ENCODE data around the gene NAPA.

Gene NAPA

DNA sequence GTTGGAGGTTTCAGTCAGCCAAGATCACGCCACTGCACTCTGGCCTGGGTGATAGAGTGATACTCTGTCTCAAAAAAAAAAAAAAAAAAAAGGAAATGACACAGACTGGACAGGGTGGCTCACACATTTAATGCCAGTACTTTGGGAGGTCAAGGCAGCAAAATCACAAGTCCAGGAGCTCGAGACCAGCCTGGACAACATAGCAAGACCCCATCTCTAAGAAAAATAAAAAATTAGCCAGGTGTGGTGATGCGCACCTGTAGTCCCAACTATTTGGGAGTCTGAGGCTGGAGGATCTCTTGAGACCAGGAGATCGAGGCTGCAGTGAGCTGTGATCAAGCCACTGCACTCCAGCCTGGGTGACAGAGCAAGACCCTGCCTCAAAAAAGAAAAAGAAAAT is 22.6 kb upstream of the NAPA start:
- Histone ChIP-seq H3K4me3 (no peak overlapping the region), H3K9me3 (ENCODE audit: low read depth, low read length) (no peaks in the 10 kb centered on the region), H3K36me3 (ENCODE audit: insufficient read depth, low read length) (no peaks in the 10 kb centered on the region), H3K9ac (ENCODE audit: insufficient read length) (no peak overlapping the region), H3K27ac (no peak overlapping the region)
- no peak for TF ChIP-seq FOXP2 (optimal IDR thresholded peaks at IDR 0.05; ENCODE audit: control extremely low read depth, extremely low read length, insufficient read depth)
- TF ChIP-seq EZH2 (IDR thresholded peaks at IDR 0.05): no peak
- TF ChIP-seq POLR2AphosphoS5 (IDR thresholded peaks at IDR 0.05; ENCODE audit: borderline replicate concordance, low read depth, low read length): no peak
- no peak for DNase-seq (ENCODE audit: low read depth, low spot score)

DNA sequence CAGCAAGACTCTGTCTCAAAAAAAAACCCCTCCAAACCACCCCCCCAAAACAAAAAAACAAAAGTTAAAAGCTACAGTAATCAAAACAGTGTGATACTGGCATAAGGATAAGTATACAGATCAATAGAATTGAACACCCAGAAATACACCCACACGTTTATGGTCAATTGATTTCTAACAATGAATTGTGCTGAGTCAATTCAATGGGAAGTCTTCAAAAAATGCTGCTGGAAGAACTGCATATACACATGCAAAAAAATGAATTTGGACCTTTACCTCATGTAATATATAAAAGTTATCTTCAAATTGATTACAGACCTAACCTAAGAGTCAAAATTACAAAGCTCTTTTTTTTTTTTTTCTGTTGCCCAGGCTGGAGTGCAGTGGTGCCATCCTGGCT is 19.8 kb upstream of the NAPA start:
- TF ChIP-seq FOXP2 (optimal IDR thresholded peaks at IDR 0.05; ENCODE audit: control extremely low read depth, extremely low read length, insufficient read depth) (no peak), POLR2AphosphoS5 (IDR thresholded peaks at IDR 0.05; ENCODE audit: borderline replicate concordance, low read depth, low read length) (no peak), EZH2 (IDR thresholded peaks at IDR 0.05) (no peak)
- DNase-seq (ENCODE audit: low read depth, low spot score): no peak
- Histone ChIP-seq H3K9me3 (ENCODE audit: low read depth, low read length) (no peaks in the 10 kb centered on the region), H3K4me3 (no peak overlapping the region), H3K9ac (ENCODE audit: insufficient read length) (no peak overlapping the region), H3K27ac (no peak overlapping the region), H3K36me3 (ENCODE audit: insufficient read depth, low read length) (no peaks in the 10 kb centered on the region)

DNA sequence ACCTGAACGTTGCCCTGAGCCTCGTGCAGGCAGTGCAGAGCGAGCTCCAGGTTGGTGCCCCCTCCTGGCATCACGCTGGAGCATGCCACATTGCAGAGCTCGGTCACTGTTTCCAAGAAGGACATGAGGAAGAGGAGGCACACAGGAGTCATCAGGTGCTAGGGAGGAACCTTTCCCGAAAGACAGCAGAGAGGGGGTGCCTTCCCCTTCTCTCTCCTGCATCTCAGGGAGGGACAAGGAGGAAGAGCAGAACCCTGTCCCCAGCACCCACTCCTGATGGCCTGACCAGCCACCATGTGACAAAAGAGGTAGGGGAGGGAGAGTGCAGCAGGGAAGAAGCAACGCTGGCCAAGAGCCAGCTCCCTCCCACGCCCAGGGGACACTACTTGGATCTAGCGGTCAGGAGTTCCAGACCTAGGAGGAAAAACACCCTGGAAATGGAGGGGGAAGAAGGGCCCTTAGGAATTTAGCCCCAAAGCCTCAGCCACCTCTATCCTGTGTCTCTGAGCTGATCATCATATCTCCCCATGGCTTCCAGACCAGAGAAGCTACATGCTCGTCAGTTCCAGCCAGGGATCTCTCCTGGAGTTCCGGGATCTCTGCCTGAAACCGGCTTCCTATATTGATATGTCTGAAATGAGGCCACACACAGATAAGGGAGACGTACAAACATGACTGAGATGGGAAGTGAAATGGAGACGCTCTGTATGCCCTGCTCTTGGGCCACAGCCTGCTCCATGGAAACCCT is 17.0 kb upstream of the NAPA start:
- TF ChIP-seq FOXP2 (optimal IDR thresholded peaks at IDR 0.05; ENCODE audit: control extremely low read depth, extremely low read length, insufficient read depth) (no peak), POLR2AphosphoS5 (IDR thresholded peaks at IDR 0.05; ENCODE audit: borderline replicate concordance, low read depth, low read length) (no peak), EZH2 (IDR thresholded peaks at IDR 0.05) (no peak)
- no peak overlapping the region for H3K27ac ChIP-seq
- H3K36me3 ChIP-seq (ENCODE audit: insufficient read depth, low read length): no peaks in the 10 kb centered on the region
- no peak overlapping the region for H3K9ac ChIP-seq (ENCODE audit: insufficient read length)
- H3K9me3 ChIP-seq (ENCODE audit: low read depth, low read length): no peaks in the 10 kb centered on the region
- no peak for DNase-seq (ENCODE audit: low read depth, low spot score)
- no peak overlapping the region for H3K4me3 ChIP-seq

GRCh38 chr19:47529018-47529742 is 14.3 kb upstream of the NAPA start:
- no peaks in the 10 kb centered on the region for H3K9me3 ChIP-seq (ENCODE audit: low read depth, low read length)
- TF ChIP-seq POLR2AphosphoS5 (IDR thresholded peaks at IDR 0.05; ENCODE audit: borderline replicate concordance, low read depth, low read length) (no peak), EZH2 (IDR thresholded peaks at IDR 0.05) (no peak), FOXP2 (optimal IDR thresholded peaks at IDR 0.05; ENCODE audit: control extremely low read depth, extremely low read length, insufficient read depth) (no peak)
- H3K27ac ChIP-seq: no peak overlapping the region
- no peak for DNase-seq (ENCODE audit: low read depth, low spot score)
- H3K4me3 ChIP-seq: no peak overlapping the region
- H3K9ac ChIP-seq (ENCODE audit: insufficient read length): no peak overlapping the region
- H3K36me3 ChIP-seq (ENCODE audit: insufficient read depth, low read length): no peaks in the 10 kb centered on the region

DNA sequence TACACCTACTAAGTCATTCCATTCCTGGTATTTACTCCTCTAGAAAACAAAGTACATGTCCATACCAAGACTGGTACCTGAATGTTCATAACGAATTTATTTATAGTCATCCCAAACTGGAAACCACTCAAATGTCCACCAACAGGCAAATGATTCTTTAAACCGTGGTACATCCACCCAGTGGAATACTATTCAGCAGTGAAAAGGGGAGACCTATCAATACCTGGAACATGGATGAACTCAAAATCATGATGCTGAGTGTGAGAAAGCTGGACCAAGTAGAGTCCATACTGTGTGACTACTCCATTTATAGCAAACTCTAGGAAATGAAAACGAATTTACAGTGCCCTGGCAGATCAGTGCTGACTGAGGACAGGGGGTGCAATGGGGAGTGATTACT is 11.9 kb upstream of the NAPA start:
- H3K9me3 ChIP-seq (ENCODE audit: low read depth, low read length): no peaks in the 10 kb centered on the region
- H3K9ac ChIP-seq (ENCODE audit: insufficient read length): no peak overlapping the region
- no peak overlapping the region for H3K4me3 ChIP-seq
- TF ChIP-seq EZH2 (IDR thresholded peaks at IDR 0.05): no peak
- no peak for TF ChIP-seq FOXP2 (optimal IDR thresholded peaks at IDR 0.05; ENCODE audit: control extremely low read depth, extremely low read length, insufficient read depth)
- TF ChIP-seq POLR2AphosphoS5 (IDR thresholded peaks at IDR 0.05; ENCODE audit: borderline replicate concordance, low read depth, low read length): no peak
- H3K36me3 ChIP-seq (ENCODE audit: insufficient read depth, low read length): no peaks in the 10 kb centered on the region
- no peak for DNase-seq (ENCODE audit: low read depth, low spot score)
- no peak overlapping the region for H3K27ac ChIP-seq

- no peak for TF ChIP-seq EZH2 (IDR thresholded peaks at IDR 0.05)
- TF ChIP-seq POLR2AphosphoS5 (IDR thresholded peaks at IDR 0.05; ENCODE audit: borderline replicate concordance, low read depth, low read length): no peak
- TF ChIP-seq FOXP2 (optimal IDR thresholded peaks at IDR 0.05; ENCODE audit: control extremely low read depth, extremely low read length, insufficient read depth): no peak
- Histone ChIP-seq H3K27ac (no peak overlapping the region), H3K9ac (ENCODE audit: insufficient read length) (no peak overlapping the region), H3K9me3 (ENCODE audit: low read depth, low read length) (no peaks in the 10 kb centered on the region), H3K36me3 (ENCODE audit: insufficient read depth, low read length) (no peaks in the 10 kb centered on the region), H3K4me3 (no peak overlapping the region)
- DNase-seq (ENCODE audit: low read depth, low spot score): no peak
These were observed 8.6 kb upstream of the NAPA start for GRCh38 chr19:47523473-47523872.

DNA sequence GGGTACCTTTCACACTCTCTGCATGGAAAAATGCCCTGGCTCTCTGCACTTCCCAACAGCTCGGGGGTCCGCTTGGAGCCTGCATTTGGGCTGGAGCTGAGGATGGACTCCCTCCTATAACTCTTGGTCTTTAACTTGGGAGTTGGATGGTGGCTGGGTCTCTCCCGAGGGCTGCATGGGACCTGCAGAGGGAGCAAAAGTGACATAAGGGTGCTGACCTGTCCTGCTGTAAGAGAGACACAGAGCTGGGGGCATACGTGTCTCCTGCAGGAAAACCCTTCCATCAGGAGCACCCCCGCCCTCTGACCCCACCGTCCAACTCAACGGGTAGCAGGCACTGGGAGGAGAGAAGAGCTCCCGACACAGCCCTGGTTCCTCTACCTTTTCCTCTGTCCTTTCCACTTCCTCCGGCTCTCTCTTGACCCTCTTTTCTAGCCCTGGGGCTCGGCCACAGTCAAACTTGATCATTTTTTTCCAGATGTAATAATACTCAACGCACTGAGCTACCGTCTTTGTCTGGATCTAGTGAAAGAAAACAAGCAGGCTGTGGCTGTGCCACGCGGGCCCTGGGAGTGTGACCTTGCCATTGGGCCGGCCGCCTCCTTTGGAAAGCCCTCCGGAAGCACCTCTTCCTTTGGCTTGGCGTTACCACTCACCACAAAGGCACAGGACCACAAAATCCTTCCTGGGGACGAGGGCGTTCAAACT is 6.8 kb upstream of the NAPA start:
- TF ChIP-seq FOXP2 (optimal IDR thresholded peaks at IDR 0.05; ENCODE audit: control extremely low read depth, extremely low read length, insufficient read depth): no peak
- no peak for TF ChIP-seq POLR2AphosphoS5 (IDR thresholded peaks at IDR 0.05; ENCODE audit: borderline replicate concordance, low read depth, low read length)
- TF ChIP-seq EZH2 (IDR thresholded peaks at IDR 0.05): no peak
- no peak for DNase-seq (ENCODE audit: low read depth, low spot score)
- Histone ChIP-seq H3K9me3 (ENCODE audit: low read depth, low read length) (no peaks in the 10 kb centered on the region), H3K4me3 (no peak overlapping the region), H3K9ac (ENCODE audit: insufficient read length) (no peak overlapping the region), H3K36me3 (ENCODE audit: insufficient read depth, low read length) (no peaks in the 10 kb centered on the region), H3K27ac (no peak overlapping the region)

- no peak for DNase-seq (ENCODE audit: low read depth, low spot score)
These were observed 6.0 kb upstream of the NAPA start for GRCh38 chr19:47520839-47521238.

More at GRCh38 chr19:47520839-47521238, 6.0 kb upstream of the NAPA start:
- no peaks in the 10 kb centered on the region for H3K36me3 ChIP-seq (ENCODE audit: insufficient read depth, low read length)
- H3K4me3 ChIP-seq: no peak overlapping the region
- no peaks in the 10 kb centered on the region for H3K9me3 ChIP-seq (ENCODE audit: low read depth, low read length)
- H3K27ac ChIP-seq: no peak overlapping the region
- H3K9ac ChIP-seq (ENCODE audit: insufficient read length): no peak overlapping the region
- no peak for TF ChIP-seq FOXP2 (optimal IDR thresholded peaks at IDR 0.05; ENCODE audit: control extremely low read depth, extremely low read length, insufficient read depth)
- no peak for TF ChIP-seq POLR2AphosphoS5 (IDR thresholded peaks at IDR 0.05; ENCODE audit: borderline replicate concordance, low read depth, low read length)
